HG02610 (cell line): ENCODE results near the gene GTF3C5.
"Not testable (repeated sequence)": the region's sequence is repeated elsewhere in the genome, so short reads cannot be mapped to it uniquely, and the experiment has no call there.

Experiments used
- ATAC-seq: cut with Tn5 transposase; IDR thresholded peaks from one replicate; pipeline ENCODE4 v1.9.1; 2021; ENCODE audit warnings: mild to moderate bottlenecking, moderate library complexity; ENCODE audit not compliant: unreplicated experiment

The GTF3C5 gene

DNA sequence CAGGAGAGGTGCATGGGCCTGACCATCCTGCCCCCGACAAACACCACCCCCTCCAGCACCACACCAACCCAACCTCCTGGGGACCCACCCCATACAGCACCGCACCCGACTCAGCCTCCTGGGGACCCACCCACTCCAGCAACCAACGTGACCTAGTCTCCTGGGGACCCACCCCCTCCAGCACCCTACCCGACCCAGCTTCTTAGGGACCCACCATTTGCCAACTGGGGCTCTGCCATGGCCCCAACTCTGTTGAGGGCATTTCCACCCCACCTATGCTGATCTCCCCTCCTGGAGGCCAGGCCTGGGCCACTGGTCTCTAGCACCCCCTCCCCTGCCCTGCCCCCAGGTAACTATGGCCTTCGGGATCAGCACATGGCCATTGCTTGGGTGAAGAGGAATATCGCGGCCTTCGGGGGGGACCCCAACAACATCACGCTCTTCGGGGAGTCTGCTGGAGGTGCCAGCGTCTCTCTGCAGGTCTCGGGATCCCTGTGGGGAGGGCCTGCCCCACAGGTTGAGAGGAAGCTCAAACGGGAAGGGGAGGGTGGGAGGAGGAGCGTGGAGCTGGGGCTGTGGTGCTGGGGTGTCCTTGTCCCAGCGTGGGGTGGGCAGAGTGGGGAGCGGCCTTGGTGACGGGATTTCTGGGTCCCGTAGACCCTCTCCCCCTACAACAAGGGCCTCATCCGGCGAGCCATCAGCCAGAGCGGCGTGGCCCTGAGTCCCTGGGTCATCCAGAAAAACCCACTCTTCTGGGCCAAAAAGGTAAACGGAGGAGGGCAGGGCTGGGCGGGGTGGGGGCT, 35.6 kb downstream of the GTF3C5 start:
- ATAC-seq: no peak

DNA sequence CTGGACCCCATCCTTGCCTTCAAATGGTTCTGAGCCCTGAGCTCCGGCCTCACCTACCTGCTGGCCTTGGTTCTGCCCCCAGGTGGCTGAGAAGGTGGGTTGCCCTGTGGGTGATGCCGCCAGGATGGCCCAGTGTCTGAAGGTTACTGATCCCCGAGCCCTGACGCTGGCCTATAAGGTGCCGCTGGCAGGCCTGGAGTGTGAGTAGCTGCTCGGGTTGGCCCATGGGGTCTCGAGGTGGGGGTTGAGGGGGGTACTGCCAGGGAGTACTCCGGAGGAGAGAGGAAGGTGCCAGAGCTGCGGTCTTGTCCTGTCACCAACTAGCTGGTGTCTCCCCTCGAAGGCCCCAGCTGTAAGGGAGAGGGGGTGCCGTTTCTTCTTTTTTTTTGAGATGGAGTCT, 36.2 kb downstream of the GTF3C5 start:
- no peak for ATAC-seq

DNA sequence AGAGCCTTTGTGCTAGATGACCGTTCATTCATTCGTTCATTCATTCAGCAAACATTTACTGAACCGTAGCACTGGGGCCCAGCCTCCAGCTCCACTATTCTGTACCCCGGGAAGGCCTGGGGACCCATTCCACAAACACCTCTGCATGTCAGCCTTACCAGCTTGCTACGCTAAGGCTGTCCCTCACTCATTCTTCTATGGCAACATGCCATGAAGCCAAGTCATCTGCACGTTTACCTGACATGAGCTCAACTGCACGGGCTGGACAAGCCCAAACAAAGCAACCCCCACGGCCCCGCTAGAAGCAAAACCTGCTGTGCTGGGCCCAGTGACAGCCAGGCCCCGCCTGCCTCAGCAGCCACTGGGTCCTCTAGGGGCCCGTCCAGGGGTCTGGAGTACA, 37.0 kb downstream of the GTF3C5 start:
- no peak for ATAC-seq

DNA sequence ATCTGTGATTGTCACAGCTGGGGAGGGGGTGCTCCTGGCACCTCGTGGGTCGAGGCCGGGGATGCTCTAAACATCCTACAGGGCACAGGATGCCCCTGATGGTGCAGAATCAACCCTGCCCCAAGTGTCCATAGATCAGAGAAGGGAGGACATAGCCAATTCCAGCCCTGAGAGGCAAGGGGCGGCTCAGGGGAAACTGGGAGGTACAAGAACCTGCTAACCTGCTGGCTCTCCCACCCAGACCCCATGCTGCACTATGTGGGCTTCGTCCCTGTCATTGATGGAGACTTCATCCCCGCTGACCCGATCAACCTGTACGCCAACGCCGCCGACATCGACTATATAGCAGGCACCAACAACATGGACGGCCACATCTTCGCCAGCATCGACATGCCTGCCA, 37.6 kb downstream of the GTF3C5 start:
- ATAC-seq: not testable (repeated sequence)

DNA sequence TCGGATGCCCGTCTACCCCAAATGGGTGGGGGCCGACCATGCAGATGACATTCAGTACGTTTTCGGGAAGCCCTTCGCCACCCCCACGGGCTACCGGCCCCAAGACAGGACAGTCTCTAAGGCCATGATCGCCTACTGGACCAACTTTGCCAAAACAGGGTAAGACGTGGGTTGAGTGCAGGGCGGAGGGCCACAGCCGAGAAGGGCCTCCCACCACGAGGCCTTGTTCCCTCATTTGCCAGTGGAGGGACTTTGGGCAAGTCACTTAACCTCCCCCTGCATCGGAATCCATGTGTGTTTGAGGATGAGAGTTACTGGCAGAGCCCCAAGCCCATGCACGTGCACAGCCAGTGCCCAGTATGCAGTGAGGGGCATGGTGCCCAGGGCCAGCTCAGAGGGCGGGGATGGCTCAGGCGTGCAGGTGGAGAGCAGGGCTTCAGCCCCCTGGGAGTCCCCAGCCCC, 39.7 kb downstream of the GTF3C5 start:
- ATAC-seq: not testable (repeated sequence)

DNA sequence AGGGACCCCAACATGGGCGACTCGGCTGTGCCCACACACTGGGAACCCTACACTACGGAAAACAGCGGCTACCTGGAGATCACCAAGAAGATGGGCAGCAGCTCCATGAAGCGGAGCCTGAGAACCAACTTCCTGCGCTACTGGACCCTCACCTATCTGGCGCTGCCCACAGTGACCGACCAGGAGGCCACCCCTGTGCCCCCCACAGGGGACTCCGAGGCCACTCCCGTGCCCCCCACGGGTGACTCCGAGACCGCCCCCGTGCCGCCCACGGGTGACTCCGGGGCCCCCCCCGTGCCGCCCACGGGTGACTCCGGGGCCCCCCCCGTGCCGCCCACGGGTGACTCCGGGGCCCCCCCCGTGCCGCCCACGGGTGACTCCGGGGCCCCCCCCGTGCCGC, 40.2 kb downstream of the GTF3C5 start:
- ATAC-seq: not testable (repeated sequence)

DNA sequence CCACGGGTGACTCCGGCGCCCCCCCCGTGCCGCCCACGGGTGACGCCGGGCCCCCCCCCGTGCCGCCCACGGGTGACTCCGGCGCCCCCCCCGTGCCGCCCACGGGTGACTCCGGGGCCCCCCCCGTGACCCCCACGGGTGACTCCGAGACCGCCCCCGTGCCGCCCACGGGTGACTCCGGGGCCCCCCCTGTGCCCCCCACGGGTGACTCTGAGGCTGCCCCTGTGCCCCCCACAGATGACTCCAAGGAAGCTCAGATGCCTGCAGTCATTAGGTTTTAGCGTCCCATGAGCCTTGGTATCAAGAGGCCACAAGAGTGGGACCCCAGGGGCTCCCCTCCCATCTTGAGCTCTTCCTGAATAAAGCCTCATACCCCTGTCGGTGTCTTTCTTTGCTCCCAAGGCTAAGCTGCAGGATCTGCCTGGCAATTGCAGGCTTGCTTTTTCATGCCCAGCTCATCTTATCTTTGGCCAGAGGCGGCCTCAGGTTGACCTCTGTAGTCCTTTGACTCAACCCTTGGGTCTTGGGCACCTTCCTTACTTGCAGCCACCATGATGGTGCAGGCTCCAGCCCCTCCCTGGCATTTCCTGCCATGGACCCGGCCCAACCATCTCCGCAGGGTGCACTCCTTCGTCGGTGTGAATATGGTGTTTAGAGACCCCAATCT, 40.8 kb downstream of the GTF3C5 start:
- ATAC-seq: no peak

DNA sequence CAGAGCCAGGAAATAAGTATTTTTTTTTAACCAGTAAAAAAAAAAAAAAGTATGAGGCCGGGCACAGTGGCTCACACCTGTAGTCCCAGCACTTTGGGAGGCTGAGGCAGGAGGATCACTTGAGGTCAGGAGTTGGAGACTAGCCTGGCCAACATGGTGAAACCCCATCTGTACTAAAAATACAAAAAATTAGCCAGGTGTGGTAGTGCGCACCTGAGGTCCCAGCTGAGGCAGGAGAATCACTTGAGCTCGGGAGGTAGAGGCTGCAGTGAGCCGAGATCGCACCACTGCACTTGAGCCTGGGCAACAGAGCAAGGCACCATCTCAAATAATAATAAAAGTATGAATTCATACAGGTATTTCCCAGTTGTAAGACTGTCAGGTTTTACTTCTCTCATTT, 41.4 kb downstream of the GTF3C5 start:
- ATAC-seq: not testable (repeated sequence)

- ATAC-seq: no peak
Measured at GRCh38 chr9:133073086-133074014, 42.6 kb downstream of the GTF3C5 start.

- no peak for ATAC-seq
Measured at GRCh38 chr9:133074111-133074651, 43.4 kb downstream of the GTF3C5 start.

GRCh38 chr9:133075925-133076630, 45.3 kb downstream of the GTF3C5 start:
- no peak for ATAC-seq

DNA sequence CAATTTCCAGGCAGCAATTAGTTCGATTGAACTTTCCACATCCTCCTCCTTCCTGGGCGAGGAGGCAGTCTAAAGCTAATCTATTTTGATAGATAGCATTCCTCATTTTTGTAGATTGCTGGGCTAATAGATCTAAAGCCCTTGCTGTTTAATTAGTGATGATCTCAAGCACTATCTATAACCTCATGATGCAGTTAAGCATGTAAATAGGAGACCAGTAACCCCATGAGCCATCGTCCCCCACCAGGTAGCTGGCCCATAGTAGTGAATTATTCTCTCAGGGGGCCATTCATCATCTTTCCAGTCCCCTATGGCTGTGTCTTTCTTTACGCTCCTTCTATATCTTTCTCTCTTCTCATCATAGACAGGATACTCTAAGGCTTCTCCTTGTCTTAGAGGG, 45.9 kb downstream of the GTF3C5 start:
- no peak for ATAC-seq

DNA sequence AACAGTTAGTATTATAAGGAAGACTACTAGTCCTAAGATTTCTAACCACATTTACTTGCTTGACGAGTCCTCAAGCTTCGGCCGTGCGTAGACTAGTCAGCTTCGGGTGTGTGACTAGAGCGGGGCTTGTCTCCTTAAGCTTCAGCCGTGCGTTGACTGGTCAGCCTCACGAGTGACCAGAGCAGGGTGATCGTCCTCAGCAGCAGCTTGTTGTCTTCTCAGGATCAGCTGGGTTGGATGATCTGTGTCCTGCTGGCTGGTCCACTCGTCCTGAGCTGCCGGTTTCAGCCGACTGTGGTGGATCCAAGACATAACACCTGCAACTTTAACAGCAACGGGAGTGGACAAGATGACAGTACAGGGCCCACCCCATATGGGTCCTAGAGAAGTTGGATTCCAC, 47.7 kb downstream of the GTF3C5 start:
- no peak for ATAC-seq

- no peak for ATAC-seq
Measured at GRCh38 chr9:133080161-133080560, 49.4 kb downstream of the GTF3C5 start.

DNA sequence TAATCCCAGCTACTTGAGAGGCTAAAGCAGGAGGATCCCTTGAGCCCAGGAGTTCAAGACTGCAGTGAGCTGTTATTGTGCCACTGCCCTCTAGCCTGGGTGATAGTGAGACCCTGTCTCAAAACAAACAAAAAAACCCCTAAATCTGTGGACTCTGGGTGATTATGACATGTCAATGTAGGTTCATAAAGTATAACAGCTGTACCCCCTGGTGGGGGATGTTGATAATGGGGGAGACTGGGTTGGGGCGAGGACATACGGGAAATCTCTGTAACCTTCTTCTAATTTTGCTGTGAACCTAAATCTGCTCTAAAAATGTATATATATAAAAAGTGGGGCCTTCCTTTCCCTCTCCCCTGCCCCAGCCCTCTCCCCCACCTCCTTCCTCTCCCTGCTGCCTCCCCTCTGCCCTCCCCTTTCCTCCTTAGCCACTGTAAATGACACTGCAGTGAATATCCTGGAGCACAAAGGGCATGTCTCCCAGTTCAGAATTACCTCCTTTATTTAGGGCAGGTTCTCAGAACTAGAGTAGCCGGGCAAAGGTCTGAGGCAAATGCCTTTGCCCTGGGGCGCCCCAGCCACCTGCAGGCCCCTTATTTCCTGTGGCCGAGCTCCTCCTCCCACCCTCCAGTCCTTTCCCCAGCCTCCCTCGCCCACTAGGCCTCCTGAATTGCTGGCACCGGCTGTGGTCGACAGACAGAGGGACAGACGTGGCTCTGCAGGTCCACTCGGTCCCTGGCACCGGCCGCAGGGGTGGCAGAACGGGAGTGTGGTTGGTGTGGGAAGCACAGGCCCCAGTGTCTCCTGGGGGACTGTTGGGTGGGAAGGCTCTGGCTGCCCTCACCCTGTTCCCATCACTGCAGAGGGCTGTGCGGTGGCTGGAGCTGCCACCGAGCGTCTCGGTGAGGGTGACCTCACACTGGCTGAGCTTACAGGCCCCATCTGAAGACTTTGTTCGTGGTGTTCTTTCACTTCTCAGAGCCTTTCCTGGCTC, 50.3 kb downstream of the GTF3C5 start:
- not testable (repeated sequence) for ATAC-seq

- ATAC-seq: not testable (repeated sequence)
Measured at GRCh38 chr9:133081957-133082644, 51.3 kb downstream of the GTF3C5 start.

DNA sequence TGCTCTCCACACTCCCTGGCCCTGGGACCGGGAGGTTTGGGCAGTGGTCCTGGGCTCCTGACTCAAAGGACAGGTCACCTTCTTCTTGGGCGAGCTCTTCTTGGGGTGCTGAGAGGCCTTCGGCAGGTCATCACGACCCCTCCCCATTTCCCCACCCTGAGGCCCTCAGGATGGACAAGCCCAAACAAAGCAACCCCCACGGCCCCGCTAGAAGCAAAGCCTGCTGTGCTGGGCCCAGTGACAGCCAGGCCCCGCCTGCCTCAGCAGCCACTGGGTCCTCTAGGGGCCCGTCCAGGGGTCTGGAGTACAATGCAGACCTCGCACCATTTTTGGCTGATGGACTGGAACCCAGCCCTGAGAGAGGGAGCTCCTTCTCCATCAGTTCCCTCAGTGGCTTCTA, 52.9 kb downstream of the GTF3C5 start:
- not testable (repeated sequence) for ATAC-seq

DNA sequence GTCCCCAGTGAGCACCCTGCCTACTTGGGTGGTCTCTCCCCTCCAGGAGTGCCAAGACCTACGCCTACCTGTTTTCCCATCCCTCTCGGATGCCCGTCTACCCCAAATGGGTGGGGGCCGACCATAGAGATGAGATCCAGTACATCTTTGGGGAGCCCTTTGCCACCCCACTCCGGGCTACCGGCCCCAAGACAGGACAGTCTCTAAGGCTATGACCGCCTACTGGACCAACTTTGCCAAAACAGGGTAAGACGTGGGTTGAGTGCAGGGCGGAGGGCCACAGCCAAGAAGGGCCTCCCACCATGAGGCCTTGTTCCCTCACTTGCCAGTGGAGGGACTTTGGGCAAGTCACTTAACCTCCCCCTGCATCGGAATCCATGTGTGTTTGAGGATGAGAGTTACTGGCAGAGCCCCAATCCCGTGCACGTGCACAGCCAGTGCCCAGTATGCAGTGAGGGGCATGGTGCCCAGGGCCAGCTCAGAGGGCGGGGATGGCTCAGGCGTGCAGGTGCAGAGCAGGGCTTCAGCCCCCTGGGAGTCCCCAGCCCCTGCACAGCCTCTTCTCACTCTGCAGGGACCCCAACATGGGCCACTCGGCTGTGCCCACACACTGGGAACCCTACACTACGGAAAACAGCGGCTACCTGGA, 55.5 kb downstream of the GTF3C5 start:
- ATAC-seq: not testable (repeated sequence)
